GM12878 (cell line): ENCODE results near the gene OGFRL1.

Experiments
- CBX5 ChIP-seq: sonication (generic); IDR thresholded peaks from 2 replicates; pipeline ENCODE4 v1.6.1; 2016; ENCODE audit warnings: low read depth, moderate library complexity, mild to moderate bottlenecking, inconsistent platforms
- EGR1 ChIP-seq, 2 experiments: IDR thresholded peaks; 1 replicate in 1 of 2; 2 replicates in 1 of 2; pipeline ENCODE4 v1.6.1; 2011 to 2012; ENCODE audit warnings: low read depth in 2 of 2, low read length in 2 of 2, borderline replicate concordance in 1 of 2, mild to moderate bottlenecking in 1 of 2, moderate library complexity in 1 of 2
- MAX ChIP-seq: IDR thresholded peaks from 2 replicates; pipeline ENCODE4 v1.6.1; 2012; ENCODE audit warnings: low read depth, low read length, improper control_type of control experiment
- POLR2A ChIP-seq: IDR thresholded peaks from 2 replicates; pipeline ENCODE4 v1.6.1; 2011; ENCODE audit warnings: low read depth, mild to moderate bottlenecking, low read length
- RBBP5 ChIP-seq: fragments of 200-600 bp; sonication (generic); conservative IDR thresholded peaks from 2 replicates; pipeline ENCODE4 v1.6.1; 2016
- SIN3A ChIP-seq: IDR thresholded peaks from 2 replicates; pipeline ENCODE4 v1.6.1; 2012; ENCODE audit warnings: low read depth, low read length, improper control_type of control experiment
- TF ChIP-seq, protein P1 (sequence below), 3 experiments: IDR thresholded peaks in 2 of 3; conservative IDR thresholded peaks in 1 of 3; 2 replicates each; pipeline ENCODE4 v1.5.1; 2011; ENCODE audit warnings: low read depth in 3 of 3, low read length in 3 of 3, mild to moderate bottlenecking in 3 of 3, control low read depth in 2 of 3, moderate library complexity in 2 of 3, inconsistent platforms in 1 of 3, mixed read lengths in 1 of 3; ENCODE audit not compliant: control insufficient read depth in 2 of 3, insufficient read depth in 1 of 3; ENCODE audit errors: extremely low read depth in 1 of 3
- TF ChIP-seq, protein P2 (sequence below): fragments of 450-650 bp; formaldehyde crosslinking; IDR thresholded peaks from 2 replicates; pipeline ENCODE4 v1.4.0; 2022; ENCODE audit warnings: mild to moderate bottlenecking, moderate library complexity

DNA sequence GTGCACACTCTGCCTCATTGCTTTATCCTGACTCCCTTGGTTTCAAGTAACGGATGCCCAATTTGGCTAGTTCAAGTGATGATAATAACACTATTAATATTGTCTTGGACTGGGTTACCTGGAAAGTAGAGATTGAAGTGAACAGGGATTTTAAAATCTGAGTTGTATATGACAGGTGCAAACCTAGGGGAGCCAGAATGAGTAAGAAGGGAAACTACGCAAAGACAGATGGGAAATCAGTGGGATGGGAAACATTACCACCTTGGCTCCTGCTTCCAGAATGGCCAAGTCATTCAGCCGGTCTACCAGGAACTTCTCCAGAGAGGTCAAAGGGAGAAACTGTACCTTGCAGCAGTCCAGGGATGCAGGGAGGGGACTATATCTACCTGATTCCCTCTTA lies 41.9 kb downstream of the OGFRL1 start:
- TF ChIP-seq, protein P1, sequence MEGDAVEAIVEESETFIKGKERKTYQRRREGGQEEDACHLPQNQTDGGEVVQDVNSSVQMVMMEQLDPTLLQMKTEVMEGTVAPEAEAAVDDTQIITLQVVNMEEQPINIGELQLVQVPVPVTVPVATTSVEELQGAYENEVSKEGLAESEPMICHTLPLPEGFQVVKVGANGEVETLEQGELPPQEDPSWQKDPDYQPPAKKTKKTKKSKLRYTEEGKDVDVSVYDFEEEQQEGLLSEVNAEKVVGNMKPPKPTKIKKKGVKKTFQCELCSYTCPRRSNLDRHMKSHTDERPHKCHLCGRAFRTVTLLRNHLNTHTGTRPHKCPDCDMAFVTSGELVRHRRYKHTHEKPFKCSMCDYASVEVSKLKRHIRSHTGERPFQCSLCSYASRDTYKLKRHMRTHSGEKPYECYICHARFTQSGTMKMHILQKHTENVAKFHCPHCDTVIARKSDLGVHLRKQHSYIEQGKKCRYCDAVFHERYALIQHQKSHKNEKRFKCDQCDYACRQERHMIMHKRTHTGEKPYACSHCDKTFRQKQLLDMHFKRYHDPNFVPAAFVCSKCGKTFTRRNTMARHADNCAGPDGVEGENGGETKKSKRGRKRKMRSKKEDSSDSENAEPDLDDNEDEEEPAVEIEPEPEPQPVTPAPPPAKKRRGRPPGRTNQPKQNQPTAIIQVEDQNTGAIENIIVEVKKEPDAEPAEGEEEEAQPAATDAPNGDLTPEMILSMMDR (IDR thresholded peaks at IDR 0.05 in 2 of 3, conservative IDR thresholded peaks at IDR 0.05 in 1 of 3; ENCODE audit: control insufficient read depth in 2 of 3, extremely low read depth in 1 of 3, insufficient read depth in 1 of 3, low read depth in 3 of 3, low read length in 3 of 3) = no peak
- TF ChIP-seq POLR2A = no peak
- no peak for TF ChIP-seq CBX5
- TF ChIP-seq, protein P2, sequence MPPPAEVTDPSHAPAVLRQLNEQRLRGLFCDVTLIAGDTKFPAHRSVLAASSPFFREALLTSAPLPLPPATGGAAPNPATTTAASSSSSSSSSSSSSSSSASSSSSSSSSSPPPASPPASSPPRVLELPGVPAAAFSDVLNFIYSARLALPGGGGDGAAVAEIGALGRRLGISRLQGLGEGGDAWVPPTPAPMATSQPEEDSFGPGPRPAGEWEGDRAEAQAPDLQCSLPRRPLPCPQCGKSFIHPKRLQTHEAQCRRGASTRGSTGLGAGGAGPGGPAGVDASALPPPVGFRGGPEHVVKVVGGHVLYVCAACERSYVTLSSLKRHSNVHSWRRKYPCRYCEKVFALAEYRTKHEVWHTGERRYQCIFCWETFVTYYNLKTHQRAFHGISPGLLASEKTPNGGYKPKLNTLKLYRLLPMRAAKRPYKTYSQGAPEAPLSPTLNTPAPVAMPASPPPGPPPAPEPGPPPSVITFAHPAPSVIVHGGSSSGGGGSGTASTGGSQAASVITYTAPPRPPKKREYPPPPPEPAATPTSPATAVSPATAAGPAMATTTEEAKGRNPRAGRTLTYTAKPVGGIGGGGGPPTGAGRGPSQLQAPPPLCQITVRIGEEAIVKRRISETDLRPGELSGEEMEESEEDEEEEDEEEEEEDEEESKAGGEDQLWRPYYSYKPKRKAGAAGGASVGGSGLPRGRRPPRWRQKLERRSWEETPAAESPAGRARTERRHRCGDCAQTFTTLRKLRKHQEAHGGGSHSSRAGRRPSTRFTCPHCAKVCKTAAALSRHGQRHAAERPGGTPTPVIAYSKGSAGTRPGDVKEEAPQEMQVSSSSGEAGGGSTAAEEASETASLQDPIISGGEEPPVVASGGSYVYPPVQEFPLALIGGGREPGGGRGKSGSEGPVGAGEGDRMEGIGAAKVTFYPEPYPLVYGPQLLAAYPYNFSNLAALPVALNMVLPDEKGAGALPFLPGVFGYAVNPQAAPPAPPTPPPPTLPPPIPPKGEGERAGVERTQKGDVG = no peak
- TF ChIP-seq SIN3A = no peak
- TF ChIP-seq EGR1 (IDR thresholded peaks at IDR 0.05; ENCODE audit: borderline replicate concordance in 1 of 2, low read depth in 2 of 2, low read length in 2 of 2) = no peak
- no peak for TF ChIP-seq RBBP5
- no peak for TF ChIP-seq MAX
